ENCODE results near the gene NAPSA. TPM values are rescaled to one million over a fixed set of nuclear protein-coding genes. Genes with fewer than 3 reads are reported as not detected.
"Not testable (repeated sequence)": the region's sequence is repeated elsewhere in the genome, so short reads cannot be mapped to it uniquely, and the experiment has no call there.

NAPSA gene
- total and polyA plus RNA-seq, 8 donors, result 0.78 to 4.6 (median 2.3) TPM

DNA sequence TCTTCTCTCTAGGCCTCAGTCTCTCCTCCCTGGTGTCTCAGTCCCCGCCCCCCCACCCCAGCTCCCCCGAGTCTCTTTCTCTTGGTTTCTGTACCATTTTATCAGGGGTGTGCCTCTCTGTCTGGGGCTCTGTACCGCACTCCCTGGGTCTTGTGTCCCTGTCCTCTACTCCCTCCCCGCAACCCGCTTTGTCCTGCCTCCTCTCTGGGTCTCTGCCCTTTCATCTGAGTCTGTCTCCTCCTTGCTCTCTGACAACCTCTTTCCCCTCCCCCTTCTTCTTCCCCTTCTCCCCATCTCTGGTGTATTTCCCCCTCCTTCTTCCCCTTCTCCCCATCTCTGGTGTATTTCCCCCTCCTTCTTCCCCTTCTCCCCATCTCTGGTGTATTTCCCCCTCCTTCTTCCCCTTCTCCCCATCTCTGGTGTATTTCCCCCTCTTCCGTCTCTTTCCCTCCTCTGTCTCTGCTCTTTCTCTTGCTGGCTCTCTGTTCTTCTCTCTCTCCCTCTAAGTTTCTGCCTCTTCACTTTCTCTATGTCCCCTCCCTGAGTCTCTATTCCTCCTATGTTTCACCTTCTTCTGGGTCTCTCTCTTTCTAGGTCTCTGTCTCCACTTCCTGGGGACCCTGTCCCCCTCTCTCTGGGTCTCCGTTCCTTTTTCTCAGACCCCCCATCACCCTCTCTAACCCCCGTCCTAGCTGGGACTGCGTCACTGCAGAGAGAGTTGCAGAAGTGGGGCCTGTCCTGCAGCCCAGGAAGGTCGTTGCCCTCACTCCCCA is 34.0 kb downstream of the NAPSA start:
- H3K9me3 ChIP-seq, result no peaks in the 10 kb centered on the region
- intact Hi-C loops (cut with DNase I), result no loop called here
- H3K4me3 ChIP-seq, result peak overlapping the region in 2 of 4 donors; percentile 32 to 43
- peaks cover 4 to 27% (median 7%) of the 10 kb centered on the region in 3 donors for H3K4me1 ChIP-seq
- no peak for FAIRE-seq
- WGBS, 2 donors, result 24 to 25% methylated on average over 10 of the region's 10 CpGs
- no peaks in the 10 kb centered on the region for H3K36me3 ChIP-seq
- peak overlapping the region in 2 of 4 donors; percentile 22 to 73 for H3K27ac ChIP-seq
- TF ChIP-seq, protein P1, sequence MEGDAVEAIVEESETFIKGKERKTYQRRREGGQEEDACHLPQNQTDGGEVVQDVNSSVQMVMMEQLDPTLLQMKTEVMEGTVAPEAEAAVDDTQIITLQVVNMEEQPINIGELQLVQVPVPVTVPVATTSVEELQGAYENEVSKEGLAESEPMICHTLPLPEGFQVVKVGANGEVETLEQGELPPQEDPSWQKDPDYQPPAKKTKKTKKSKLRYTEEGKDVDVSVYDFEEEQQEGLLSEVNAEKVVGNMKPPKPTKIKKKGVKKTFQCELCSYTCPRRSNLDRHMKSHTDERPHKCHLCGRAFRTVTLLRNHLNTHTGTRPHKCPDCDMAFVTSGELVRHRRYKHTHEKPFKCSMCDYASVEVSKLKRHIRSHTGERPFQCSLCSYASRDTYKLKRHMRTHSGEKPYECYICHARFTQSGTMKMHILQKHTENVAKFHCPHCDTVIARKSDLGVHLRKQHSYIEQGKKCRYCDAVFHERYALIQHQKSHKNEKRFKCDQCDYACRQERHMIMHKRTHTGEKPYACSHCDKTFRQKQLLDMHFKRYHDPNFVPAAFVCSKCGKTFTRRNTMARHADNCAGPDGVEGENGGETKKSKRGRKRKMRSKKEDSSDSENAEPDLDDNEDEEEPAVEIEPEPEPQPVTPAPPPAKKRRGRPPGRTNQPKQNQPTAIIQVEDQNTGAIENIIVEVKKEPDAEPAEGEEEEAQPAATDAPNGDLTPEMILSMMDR (IDR thresholded peaks at IDR 0.05), result no peak
- no peak for ATAC-seq
- no peaks in the 10 kb centered on the region for H3K27me3 ChIP-seq
- peak in 4 of 6 donors; percentile 3 to 45 (median 36) for DNase-seq

DNA sequence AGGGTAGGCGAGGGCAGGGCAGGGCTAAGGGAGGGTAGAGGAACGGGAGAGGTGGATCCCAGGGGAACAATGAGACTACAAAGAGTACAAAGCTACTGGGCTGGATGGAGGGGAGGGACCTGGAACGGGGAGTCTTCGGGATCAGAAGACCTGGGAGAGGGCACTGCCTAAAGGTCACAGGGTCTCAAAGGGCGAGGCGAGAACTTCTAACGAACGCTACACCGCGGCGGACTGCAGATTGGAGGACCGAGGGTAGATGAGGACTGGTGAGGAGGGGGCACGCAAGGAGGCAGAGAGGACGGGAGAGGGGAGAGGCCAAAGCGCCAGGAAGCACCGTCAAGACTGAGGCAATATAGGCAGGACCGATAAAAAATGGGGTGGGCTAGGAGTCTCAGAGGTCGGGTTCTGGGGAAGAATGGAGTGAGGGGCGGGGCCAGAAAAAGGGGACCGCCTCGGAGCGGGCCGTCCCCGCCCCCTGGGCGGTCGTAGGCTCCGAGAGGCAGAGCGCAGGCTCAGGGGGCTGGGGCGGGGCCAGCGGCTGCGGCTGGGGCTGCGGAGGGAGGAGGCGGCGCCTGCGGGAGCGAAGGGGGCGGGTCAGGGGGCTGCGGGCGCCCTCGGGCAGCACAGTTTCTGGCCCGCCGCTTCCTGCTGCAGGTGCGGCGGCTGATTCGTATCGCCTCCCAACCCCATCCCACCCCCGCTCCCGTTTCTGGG is 34.9 kb downstream of the NAPSA start:
- H3K27me3 ChIP-seq, result no peaks in the 10 kb centered on the region
- peaks cover 4 to 35% (median 7%) of the 10 kb centered on the region in 3 donors for H3K4me1 ChIP-seq
- WGBS, 2 donors, result 6 to 7% methylated on average over 37 to 48 of the region's 48 CpGs
- intact Hi-C loops (cut with DNase I), result no loop called here
- FAIRE-seq, result no peak
- ATAC-seq, result peak; percentile 46 to 59 (median 54)
- DNase-seq, result peak; percentile 84 to 94 (median 91)
- TF ChIP-seq, protein P1 (IDR thresholded peaks at IDR 0.05), result no peak
- H3K4me3 ChIP-seq, result peak overlapping the region in 2 of 4 donors; percentile 32 to 43
- no peaks in the 10 kb centered on the region for H3K36me3 ChIP-seq
- H3K27ac ChIP-seq, result peak overlapping the region in 2 of 4 donors; percentile 22 to 73
- H3K9me3 ChIP-seq, result no peaks in the 10 kb centered on the region

DNA sequence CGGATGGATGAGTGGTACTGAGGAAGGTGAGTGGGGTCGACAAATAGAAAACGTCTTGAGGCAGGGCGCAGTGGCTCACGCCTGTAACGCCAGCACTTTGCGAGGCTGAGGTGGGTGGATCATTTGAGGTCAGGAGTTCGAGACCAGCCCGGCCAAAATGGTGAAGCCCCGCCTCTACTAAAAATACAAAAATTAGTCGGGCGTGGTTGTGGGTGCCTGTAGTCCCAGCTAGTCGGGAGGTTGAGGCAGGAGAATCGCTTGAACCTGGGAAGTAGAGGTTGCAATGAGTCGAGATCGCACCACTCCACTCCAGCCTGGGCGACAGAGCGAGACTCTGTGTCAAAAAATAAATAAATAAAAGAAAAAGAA is 35.5 kb downstream of the NAPSA start:
- FAIRE-seq; H3K36me3 ChIP-seq; H3K27me3 ChIP-seq; ATAC-seq; intact Hi-C loops (cut with DNase I); H3K9me3 ChIP-seq: not testable (repeated sequence)
- Histone ChIP-seq H3K4me3 (peak overlapping the region in 1 of 4 donors; percentile 20), H3K4me1 (peaks cover 4 to 35% (median 7%) of the 10 kb centered on the region in 3 donors), H3K27ac (peak overlapping the region in 2 of 4 donors; percentile 53 to 73)
- WGBS, 2 donors, result 31 to 32% methylated on average over 18 of the region's 18 CpGs
- DNase-seq, result peak in 1 of 6 donors; percentile 75

DNA sequence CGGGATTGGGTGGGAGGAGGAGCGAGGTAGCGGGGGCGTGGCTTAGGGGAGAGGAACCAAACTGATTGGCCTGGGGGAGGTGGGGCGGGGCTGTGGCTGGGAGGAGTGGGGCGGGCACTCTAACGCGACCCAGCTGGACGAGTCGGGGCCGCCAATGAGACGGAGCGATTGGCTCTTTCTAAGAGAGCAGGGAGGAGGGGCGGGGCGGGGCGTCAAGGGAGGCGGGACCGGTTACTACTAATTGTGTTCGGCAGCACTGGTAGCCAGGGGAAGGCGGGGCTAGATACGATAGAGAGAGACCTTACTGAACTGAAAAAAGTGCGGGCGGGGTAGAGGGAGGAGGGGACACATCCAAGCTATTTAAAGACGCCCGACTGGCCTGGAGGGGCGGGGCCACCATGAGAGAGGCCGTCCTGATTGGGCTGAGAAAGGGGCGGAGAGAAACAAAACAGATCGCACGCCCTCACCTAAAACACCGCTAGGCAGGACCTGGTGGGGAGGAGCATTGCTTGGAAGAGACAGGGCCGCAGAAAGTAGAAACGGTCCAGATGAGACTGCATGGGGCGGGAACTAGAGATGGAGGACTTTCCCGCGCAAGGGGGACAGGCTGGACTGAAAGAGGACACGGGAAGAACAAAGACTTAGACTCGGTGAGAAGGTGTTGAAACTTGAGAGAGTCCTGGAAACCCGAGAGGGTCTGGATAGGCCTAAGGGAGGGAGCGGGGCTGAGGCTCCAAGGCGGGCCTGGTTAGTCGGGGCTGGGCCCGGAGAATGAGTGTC is 36.1 kb downstream of the NAPSA start, which contains the start of gene KCNC3:
TSS of gene KCNC3 (minus strand) at position 232 of the 780 bp plus-strand sequence. CDS start 295 bp downstream, outside the sequence.
- Histone ChIP-seq H3K27ac (peak within 1 kb of the TSS in 2 of 4 donors; percentile 53 to 73), H3K4me3 (peak within 1 kb of the TSS; percentile 21 to 50 (median 38)), H3K36me3 (no peaks in the 10 kb centered on the region), H3K4me1 (peaks cover 3 to 35% (median 7%) of the 10 kb centered on the region in 3 donors), H3K9me3 (no peaks in the 10 kb centered on the region), H3K27me3 (no peaks in the 10 kb centered on the region)
- 1 to 2% methylated on average over 42 to 43 of the region's 43 CpGs for WGBS, 2 donors
- intact Hi-C loops (cut with DNase I), result no loop called here
- FAIRE-seq (peak; percentile 13), DNase-seq (peak; percentile 97 to 100 (median 100)), ATAC-seq (peak; percentile 74 to 82 (median 76))
- TF ChIP-seq, protein P1 (IDR thresholded peaks at IDR 0.05), result no peak

DNA sequence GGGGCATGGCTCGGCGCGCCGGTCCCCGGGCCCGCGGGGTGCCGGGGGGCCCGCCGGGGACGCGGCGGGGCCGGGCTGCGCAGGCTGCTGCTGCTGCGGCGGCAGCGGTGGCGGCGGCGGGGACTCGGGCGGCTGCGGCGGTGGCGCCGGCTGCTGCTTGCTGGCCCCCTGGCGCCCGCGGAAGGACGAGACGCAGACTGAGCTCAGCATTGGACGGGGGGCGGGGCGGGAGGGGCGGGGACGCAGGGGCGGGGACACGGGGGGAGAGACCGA is 36.6 kb downstream of the NAPSA start:
- no peak for FAIRE-seq
- H3K4me1 ChIP-seq, result peaks cover 0 to 35% (median 3%) of the 10 kb centered on the region in 3 donors
- peak overlapping the region in 1 of 4 donors; percentile 44 for H3K4me3 ChIP-seq
- TF ChIP-seq, protein P1 (IDR thresholded peaks at IDR 0.05), result no peak
- no peak overlapping the region for H3K27ac ChIP-seq
- intact Hi-C loops (cut with DNase I), result no loop called here
- WGBS, 2 donors, result 0 to 3% methylated on average over 22 to 40 of the region's 40 CpGs
- H3K9me3 ChIP-seq, result no peaks in the 10 kb centered on the region
- ATAC-seq, result no peak
- DNase-seq, result no peak
- no peaks in the 10 kb centered on the region for H3K27me3 ChIP-seq
- no peaks in the 10 kb centered on the region for H3K36me3 ChIP-seq
